CD4-positive, alpha-beta T cell treated with Interleukin-21 for 1 hour (primary cell): ENCODE measurements around the gene ZFYVE21.

Experiments
- DNase-seq: peaks from one replicate; pipeline ENCODE4 v3.0.0-alpha.2; 2020

The ZFYVE21 gene

DNA sequence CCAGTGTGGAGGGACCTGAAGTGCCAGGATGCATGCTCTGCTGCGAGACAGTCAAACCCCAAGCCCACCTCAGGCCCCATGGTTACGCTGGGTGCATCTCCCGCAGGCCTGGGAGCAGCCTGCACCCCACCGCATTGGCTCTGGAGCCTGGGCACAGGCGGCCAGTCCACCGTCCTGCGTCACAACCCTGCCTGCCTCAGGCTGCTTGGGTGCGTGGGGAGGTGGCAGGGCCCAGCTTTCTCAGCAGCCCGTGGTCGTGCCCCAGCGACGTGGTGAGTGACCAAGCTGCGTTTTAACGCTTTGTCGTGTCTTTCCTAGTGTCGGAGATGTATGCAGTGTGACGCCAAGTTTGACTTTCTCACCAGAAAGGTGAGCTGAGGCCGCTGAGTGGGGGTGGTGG lies 10.9 kb downstream of the ZFYVE21 start:
- no peak for DNase-seq

GRCh38 chr14:103727313-103727980 lies 11.8 kb downstream of the ZFYVE21 start:
- no peak for DNase-seq

DNA sequence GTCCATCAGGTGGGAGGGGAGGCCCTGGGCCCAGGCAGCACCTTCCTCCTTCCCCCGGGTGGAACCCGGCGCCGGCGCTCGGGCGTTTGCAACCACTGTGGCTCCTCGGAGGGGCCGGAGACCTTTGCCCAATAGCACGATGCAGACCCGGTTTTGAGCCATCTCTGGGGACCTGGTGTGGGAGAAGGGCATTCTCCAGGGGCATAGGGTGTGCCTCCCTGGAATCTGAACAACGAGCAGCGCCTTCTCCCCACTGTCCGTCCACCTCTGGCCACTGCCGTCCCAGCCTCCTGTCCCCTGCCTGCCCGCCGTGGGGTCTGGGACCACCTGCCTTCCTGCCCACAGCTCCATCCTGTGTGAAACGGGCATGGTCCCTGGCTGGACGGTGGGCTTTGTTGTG lies 12.5 kb downstream of the ZFYVE21 start:
- no peak for DNase-seq

GRCh38 chr14:103728721-103729120 lies 13.1 kb downstream of the ZFYVE21 start:
- no peak for DNase-seq

GRCh38 chr14:103729496-103730448 lies 14.2 kb downstream of the ZFYVE21 start:
- no peak for DNase-seq

DNA sequence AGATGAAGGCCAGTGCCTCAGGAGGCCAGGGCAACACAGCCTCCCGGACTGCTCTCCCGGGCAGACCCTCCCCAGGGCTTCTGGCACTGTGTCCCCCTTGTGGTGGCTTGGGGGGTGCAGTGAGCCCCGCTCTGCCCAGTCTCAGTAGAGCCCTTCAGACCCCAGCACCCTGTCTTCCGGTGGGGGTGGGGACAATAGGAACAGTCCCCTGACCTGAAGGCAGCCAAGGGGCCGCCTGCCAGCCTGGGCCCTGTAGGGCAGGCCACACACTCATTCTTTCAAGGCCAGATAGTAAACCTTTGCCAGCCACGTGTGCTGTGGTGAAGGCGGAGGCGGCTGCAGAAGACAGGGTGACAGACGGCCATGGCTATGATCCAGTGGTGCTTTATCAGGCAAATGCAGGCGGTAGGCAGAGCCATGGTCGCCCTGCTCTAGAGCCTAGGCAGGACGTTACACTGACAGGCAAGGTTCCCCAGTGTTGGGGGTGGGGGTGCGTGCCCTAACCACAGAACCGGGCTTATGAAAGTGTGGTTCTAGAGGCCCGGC lies 15.0 kb downstream of the ZFYVE21 start:
- DNase-seq, result no peak

DNA sequence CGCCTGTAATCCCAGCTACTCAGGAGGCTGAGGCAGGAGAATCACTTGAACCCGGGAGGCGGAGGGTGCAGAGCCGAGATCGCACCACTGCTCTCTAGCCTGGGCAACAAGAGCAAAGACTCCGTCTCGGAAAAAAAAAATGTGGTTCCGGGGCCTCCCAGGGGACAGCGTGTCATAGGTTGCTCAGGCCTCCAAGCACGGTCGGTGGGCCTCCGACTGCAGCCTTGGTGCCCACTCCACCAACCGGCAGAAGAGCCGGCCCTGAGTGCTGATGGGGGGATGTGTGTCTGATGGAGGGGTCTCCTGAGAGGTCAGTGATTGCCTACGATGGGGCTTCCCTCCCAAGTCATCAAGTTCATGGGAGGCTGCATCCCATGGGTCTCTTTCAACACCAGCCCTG lies 15.9 kb downstream of the ZFYVE21 start:
- DNase-seq, result no peak

GRCh38 chr14:103731916-103732867 lies 16.6 kb downstream of the ZFYVE21 start:
- no peak for DNase-seq

- DNase-seq, result no peak
Observed at GRCh38 chr14:103732868-103733620, 17.4 kb downstream of the ZFYVE21 start.

DNA sequence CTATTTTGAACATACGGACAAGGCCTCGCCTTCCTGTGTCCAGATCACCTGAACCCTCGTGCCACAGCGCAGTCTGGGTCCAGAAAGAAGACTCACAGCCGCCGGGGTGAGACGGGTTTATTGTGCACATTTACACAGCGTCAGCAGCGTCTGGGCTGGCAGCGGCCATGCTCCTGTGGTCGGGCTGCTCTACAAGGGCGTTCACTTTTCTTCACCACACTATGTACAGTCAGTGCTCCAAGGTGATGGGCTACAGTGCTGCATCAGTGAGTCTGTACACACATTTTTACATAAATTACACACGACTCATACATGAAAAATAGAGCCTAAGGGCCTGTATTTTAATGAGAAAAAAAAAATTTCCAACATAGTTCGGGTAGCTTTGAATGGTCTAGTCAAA lies 18.0 kb downstream of the ZFYVE21 start:
- DNase-seq, result no peak

DNA sequence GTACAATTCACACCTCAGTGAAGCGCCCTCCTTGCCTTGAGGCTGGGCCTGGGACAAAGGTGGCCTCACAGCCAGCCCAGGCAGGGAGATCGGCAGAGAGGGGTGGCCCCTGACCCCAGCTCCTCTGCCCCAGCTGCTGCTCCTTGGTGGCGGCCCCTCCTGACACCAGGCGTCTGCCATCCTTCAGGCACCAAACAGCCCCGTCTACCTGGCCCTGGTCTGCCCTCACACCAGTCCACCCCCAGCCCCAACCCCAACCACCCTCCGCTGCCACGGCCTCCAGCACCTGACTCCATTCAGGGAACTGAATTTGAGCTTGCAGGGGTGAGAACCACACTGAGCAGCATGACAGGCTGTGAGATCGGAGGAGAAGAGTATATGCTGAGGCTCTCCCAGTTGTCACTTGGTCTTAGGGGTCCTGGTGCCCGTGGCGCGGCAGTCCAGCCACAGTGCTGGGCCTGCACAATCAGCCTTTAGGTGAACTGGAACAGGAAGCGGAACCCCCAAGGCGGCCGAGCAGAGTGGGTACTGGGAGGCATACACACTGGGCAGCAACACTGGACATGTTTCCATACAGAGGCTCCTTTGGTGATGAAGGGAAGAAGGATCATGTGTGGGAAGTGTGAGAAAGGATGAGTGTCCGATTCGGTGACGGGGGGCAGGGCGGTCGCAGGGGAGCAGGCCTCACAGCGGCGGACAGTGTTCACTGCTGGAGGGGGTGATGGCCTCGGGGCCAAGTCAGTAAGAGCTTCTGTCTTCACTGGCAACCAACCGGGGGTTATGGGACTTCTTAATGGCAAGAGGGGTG lies 18.7 kb downstream of the ZFYVE21 start:
- no peak for DNase-seq

GRCh38 chr14:103735022-103735421 lies 19.4 kb downstream of the ZFYVE21 start:
- no peak for DNase-seq

DNA sequence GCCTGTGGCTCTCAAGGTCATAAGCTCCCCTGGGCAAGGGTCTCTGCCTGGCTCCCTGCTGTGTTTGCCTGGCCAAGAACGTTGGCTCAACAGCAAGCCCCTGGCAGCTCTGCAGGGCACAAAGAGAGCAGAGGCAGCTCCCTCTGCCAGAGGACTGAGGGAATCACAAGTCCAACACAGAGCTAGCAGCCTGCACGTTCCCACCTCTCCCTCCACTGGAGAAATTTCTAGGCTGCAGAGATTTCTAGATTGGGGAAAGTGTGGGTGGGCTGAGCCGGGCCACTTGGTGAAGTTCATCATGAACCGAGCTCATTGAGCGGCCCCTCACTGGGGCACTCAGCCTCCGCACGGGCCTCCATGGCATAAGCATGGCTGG lies 19.8 kb downstream of the ZFYVE21 start:
- no peak for DNase-seq

- DNase-seq, result no peak
Observed at GRCh38 chr14:103735815-103736545, 20.4 kb downstream of the ZFYVE21 start.

GRCh38 chr14:103736546-103737431 lies 21.2 kb downstream of the ZFYVE21 start:
- DNase-seq, result no peak

GRCh38 chr14:103737432-103738045 lies 21.9 kb downstream of the ZFYVE21 start:
- no peak for DNase-seq

GRCh38 chr14:103738166-103738565 lies 22.6 kb downstream of the ZFYVE21 start:
- DNase-seq, result no peak

DNA sequence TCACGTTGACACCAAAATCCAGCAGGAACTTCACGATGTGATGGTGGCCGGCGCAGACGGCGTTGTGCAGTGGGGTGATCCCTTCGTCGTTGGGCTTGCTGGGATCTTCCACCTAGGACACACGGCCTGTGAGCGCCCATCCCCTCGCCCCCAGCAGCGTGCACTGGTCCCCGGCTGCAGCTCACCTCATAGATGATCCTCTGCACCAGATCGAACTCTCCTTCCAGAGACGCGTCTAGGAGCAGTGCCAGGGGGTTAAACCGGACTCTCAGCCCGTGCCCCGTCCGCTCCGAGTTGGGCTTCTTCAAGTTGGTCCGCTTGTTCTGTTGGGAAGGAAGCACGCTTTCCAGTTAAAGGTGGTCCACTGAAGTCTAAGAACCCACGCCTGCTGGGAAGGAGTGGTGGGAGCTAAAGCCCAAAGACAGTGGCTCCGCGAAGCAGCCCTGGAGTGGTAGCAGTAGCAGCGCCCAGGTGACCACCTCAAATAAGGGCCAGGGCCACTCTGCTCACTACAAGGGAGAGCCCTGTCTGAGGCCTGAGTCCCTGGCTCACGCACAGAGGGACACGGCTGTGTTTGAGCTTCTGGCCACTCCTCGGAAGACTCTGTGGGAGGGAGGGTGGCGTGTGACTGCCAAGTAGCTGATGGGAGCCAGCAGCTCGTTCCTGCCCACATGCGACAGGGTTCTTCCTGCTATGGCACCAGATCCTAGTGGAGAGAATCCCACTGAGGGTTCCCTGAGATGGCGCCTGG lies 23.3 kb downstream of the ZFYVE21 start:
- no peak for DNase-seq
